Aorta (tissue), 5 donors: Measurements from ENCODE around the gene GPR132. TPM values are rescaled to one million over a fixed set of nuclear protein-coding genes. Genes with fewer than 3 reads are reported as not detected.
"Not testable (repeated sequence)": the region's sequence is repeated elsewhere in the genome, so short reads cannot be mapped to it uniquely, and the experiment has no call there.

Source experiments
- ATAC-seq: fragments of 200-7000 bp; cut with Tn5 transposase; one replicate; pipeline ENCODE4 v1.9.1; 2022; ENCODE audit warnings: moderate library complexity; ENCODE audit not compliant: low FRiP score
- DNase-seq, 2 donors: peaks; one replicate each; pipeline ENCODE4 v3.0.0-alpha.2; 2020
- H3K27ac ChIP-seq, 2 donors: one replicate each; pipeline ENCODE4 v1.5.1; 2013; ENCODE audit warnings: low read length in 2 of 2, mild to moderate bottlenecking in 2 of 2, moderate library complexity in 2 of 2, control low read depth in 1 of 2, inconsistent platforms in 1 of 2, low read depth in 1 of 2
- H3K27me3 ChIP-seq, 2 donors: one replicate each; pipeline ENCODE4 v1.6.1; 2013; ENCODE audit warnings: control low read depth in 1 of 2, low read length in 1 of 2, mild to moderate bottlenecking in 1 of 2, moderate library complexity in 1 of 2; ENCODE audit not compliant: insufficient read depth in 2 of 2, control insufficient read depth in 1 of 2
- H3K36me3 ChIP-seq, 2 donors: one replicate each; pipeline ENCODE4 v1.6.1; 2013; ENCODE audit warnings: control low read depth in 1 of 2, low read length in 1 of 2, mild to moderate bottlenecking in 1 of 2; ENCODE audit not compliant: insufficient read depth in 2 of 2, control insufficient read depth in 1 of 2
- H3K4me1 ChIP-seq, 2 donors: one replicate each; pipeline ENCODE4 v1.6.1; 2013; ENCODE audit warnings: low read length in 2 of 2, control low read depth in 1 of 2, mild to moderate bottlenecking in 1 of 2, moderate library complexity in 1 of 2; ENCODE audit not compliant: insufficient read depth in 2 of 2, control insufficient read depth in 1 of 2
- H3K4me3 ChIP-seq, 2 donors: one replicate each; pipeline ENCODE4 v1.5.1; 2013; ENCODE audit warnings: low read length in 2 of 2, control low read depth in 1 of 2, mild to moderate bottlenecking in 1 of 2
- H3K9me3 ChIP-seq: one replicate; pipeline ENCODE4 v1.6.1; 2013; ENCODE audit warnings: mild to moderate bottlenecking, low read length; ENCODE audit not compliant: control insufficient read depth
- WGBS, 2 donors: extraction: QIAGEN DNeasy Blood & Tissue Kit; methylation state at CpG; one replicate each; pipeline ENCODE4 v1.1.7; 2013; 5-methylcytosine and 5-hydroxymethylcytosine counted together
- intact Hi-C, 2 donors: fragments of 100-400 bp; cut with DNase I; formaldehyde crosslinking; loops; one replicate each; pipeline versions ENCODE4 v1.14.2 to v1.15.0; 2022
- polyA plus RNA-seq, 2 donors: library from polyadenylated mRNA; stranded (reverse); fragments of 200-250 nt; gene quantifications; one replicate each; pipeline ENCODE4 v1.2.3, GENCODE V29; 2013
- total RNA-seq, 2 donors: library from RNA; stranded (reverse); fragmentation: NEBNext Ultra II Directional; extraction: Animal tissue kit (Norgen Biotek cat#: 25700); gene quantifications; one replicate each; pipeline ENCODE4 v1.2.1, GENCODE V29; 2021
- donor health status: healthy with polysubstance abuse.
- donor health status: Bipolar disorder and iron deficiency.
- donor health status: DM: no; HTN: no; CAD: no.
- donor health status: DM: no; HTN: no; CAD: no.
- donor health status: DM: yes; HTN: yes; CAD: no.

Gene GPR132
- total and polyA plus RNA-seq, 4 donors = 1.0 to 5.0 (median 2.9) TPM; not detected in 1

DNA sequence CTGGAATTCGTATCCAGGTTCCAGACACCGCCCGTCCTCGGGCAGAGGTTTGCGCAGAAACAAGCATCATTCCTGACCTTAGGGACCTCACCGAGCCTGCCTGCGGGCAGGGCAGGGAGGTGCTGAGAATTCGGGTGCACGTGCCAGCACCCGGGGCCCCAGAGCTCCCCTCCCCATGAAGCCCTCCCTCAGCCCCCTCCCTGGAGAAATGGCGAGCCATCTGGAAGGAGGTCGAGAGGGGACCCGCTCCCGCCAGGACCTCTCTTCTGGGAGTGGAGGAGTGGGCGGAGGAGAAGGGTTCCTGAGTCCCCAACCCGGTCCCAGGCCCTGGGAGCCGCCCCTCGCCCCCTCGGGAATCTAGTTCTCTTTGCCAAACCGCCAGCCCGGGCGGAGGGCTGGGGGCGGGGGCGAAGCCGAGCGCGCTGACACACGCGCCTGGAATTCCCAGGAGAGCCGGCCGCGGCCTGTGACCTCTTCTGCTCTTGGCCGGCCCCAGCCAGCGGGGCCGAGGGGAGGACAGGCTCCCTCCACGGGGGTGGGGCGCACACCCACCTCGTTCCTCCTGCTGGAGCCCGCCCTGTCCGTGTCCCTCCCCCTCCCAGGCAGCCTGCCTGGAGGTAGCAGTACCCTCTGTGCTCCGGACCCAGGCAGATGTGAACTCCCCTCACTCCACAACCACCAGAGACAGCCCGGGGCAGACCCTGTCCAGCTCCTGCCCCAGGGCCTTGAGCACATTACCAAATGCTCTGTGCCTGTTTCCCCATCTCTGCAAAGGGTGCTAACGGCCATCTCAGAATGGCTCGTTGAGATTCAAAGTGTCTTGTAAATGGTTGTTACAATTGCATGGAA lies 23.0 kb upstream of the GPR132 start:
- no peaks in the 10 kb centered on the region for H3K4me1 ChIP-seq
- DNase-seq (peak; percentile 72 to 91), ATAC-seq (peak; percentile 37)
- H3K27me3 ChIP-seq = no peaks in the 10 kb centered on the region
- H3K4me3 ChIP-seq = no peak overlapping the region
- H3K36me3 ChIP-seq = no peaks in the 10 kb centered on the region
- peak overlapping the region in 1 of 2 donors; percentile 38 for H3K27ac ChIP-seq
- H3K9me3 ChIP-seq = no peaks in the 10 kb centered on the region
- 4 to 6% methylated on average over 34 to 44 of the region's 44 CpGs for WGBS, 2 donors
- intact Hi-C loops = no loop called here

DNA sequence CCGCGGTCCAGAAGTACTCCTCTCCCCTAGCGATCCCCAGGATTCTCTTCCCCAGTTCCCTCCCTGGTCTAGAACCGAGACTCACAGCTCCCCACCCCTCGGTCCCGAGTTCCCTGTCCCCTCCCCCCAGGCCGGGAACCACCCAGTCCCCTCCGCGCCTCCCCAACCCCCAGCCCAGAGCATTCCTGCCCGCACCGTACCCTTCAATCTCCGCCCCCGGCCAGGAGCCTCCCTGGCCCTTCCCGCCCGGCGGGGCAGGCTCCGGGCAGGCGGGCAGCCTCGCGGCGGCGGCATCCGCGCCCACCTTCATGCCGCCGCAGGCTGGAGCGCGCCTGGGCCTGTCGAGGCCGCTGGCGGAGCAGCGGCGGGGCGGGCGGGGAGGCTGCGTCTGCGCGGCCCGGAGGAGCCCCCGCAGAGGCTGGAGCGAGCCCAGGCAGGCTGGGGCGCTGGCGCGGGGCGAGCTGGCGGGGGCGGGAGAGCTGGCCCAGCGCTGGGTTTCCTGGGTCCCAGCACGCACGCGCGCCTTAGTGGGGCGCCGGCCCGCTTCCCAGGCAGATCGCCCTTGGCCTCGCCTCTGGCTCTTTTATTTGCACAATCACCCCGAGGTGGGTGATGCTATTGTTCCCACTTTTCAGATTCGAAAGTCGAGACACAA lies 22.2 kb upstream of the GPR132 start:
- WGBS, 2 donors = 1% methylated on average over 51 to 60 of the region's 60 CpGs
- DNase-seq (peak; percentile 67 to 84), ATAC-seq (peak; percentile 8)
- intact Hi-C loops = no loop called here
- Histone ChIP-seq H3K9me3 (no peaks in the 10 kb centered on the region), H3K4me3 (peak overlapping the region; percentile 16 to 56), H3K4me1 (no peaks in the 10 kb centered on the region), H3K27ac (peak overlapping the region in 1 of 2 donors; percentile 20), H3K36me3 (no peaks in the 10 kb centered on the region), H3K27me3 (no peaks in the 10 kb centered on the region)

DNA sequence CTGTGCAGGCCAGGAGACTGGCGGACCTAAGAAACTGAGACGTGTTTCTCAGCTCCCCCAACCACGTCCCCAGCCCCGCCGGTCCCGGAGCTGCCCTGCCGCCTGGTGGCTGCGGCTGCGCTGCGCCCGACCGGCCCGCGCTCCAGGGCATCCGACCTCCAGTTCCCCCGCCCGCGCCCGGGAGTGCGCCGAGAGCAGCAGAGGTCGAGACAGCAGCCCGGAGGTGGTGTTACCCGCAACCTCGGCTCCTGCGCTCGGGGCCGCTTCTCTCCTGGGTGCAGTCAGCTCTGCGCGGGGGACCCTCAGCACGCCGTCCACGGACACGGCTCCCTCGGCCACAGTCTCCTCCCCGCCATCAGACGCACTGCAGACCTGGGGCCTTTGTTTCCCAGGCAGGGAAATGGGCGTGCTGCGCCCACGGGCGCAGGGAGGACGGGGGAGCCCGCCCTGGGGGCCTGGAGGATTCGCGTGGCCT lies 21.6 kb upstream of the GPR132 start:
- Histone ChIP-seq H3K36me3 (no peaks in the 10 kb centered on the region), H3K9me3 (no peaks in the 10 kb centered on the region), H3K4me3 (peak overlapping the region in 1 of 2 donors; percentile 56), H3K27ac (peak overlapping the region in 1 of 2 donors; percentile 16), H3K4me1 (no peaks in the 10 kb centered on the region), H3K27me3 (no peaks in the 10 kb centered on the region)
- intact Hi-C loops = no loop called here
- peak; percentile 86 to 93 for DNase-seq
- ATAC-seq = peak; percentile 66
- WGBS, 2 donors = 0 to 1% methylated on average over 34 to 45 of the region's 45 CpGs

DNA sequence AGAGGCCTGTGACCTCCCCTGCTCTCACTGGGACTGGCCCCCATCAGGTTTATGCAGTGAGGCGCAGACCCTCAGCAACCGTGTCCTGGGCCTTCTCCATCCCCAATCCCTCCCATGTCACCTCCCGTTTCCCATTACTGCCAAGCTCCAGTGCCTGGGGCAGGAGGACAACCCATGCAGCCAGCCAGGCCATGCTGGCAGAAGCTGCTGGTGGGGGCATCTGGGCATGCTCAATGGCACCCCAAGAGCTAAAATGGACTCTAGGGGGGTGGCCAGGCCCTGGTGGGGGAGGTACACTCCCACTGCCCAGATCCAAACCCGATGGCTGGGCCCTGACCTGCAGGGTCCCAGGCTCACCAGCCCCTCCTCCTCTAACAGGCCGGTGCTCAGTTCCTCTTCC lies 20.5 kb upstream of the GPR132 start:
- intact Hi-C loops = no loop called here
- Histone ChIP-seq H3K27ac (no peak overlapping the region), H3K4me3 (no peak overlapping the region), H3K27me3 (no peaks in the 10 kb centered on the region), H3K36me3 (no peaks in the 10 kb centered on the region), H3K9me3 (no peaks in the 10 kb centered on the region), H3K4me1 (no peaks in the 10 kb centered on the region)
- no peak for ATAC-seq
- 71 to 73% methylated on average over 5 of the region's 5 CpGs for WGBS, 2 donors
- DNase-seq = peak in 1 of 2 donors; percentile 51

DNA sequence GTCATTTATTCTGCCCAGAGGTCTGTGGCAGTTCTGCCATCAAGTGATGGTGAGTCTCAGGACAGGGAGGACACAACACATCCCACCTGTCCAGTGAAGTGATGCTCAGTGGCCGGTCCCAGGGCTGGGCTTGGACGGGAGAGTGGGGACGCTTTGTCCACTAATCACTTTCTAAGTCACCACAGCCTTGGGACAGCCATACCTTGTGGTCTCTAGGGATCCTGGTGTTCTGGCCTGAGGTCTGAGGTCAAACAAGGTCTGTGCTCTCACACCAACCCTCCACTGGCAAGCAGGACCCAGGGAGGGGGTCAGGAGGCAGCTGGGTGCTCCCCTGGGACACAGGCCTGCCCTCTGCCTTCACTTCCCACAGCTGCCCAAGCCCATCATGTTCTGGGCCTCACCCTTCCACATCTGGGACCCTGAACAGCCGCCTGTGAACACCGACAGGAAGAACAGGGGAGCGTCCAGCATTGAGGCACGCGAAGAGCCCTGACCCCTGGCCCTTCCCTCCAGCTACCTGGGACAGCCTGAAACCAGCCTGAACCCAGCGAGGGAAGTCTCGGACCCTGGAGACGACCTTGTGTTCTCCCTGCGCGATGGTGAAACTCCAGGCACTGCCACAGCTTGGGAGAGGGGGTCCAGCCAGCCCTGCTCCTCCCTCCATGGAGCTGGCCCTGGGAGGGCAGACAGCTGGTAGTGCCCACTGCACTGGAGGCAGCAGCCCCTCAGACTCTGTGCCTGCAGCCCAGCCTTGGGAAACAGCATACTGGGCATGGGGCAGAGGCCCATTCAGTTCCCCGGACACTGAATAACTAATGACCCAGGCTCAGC lies 19.7 kb upstream of the GPR132 start:
- peak in 1 of 2 donors; percentile 64 for DNase-seq
- no peak for ATAC-seq
- Histone ChIP-seq H3K27me3 (no peaks in the 10 kb centered on the region), H3K27ac (no peak overlapping the region), H3K9me3 (no peaks in the 10 kb centered on the region), H3K4me3 (no peak overlapping the region), H3K4me1 (no peaks in the 10 kb centered on the region), H3K36me3 (no peaks in the 10 kb centered on the region)
- intact Hi-C loops = no loop called here
- 80 to 84% methylated on average over 14 of the region's 14 CpGs for WGBS, 2 donors

DNA sequence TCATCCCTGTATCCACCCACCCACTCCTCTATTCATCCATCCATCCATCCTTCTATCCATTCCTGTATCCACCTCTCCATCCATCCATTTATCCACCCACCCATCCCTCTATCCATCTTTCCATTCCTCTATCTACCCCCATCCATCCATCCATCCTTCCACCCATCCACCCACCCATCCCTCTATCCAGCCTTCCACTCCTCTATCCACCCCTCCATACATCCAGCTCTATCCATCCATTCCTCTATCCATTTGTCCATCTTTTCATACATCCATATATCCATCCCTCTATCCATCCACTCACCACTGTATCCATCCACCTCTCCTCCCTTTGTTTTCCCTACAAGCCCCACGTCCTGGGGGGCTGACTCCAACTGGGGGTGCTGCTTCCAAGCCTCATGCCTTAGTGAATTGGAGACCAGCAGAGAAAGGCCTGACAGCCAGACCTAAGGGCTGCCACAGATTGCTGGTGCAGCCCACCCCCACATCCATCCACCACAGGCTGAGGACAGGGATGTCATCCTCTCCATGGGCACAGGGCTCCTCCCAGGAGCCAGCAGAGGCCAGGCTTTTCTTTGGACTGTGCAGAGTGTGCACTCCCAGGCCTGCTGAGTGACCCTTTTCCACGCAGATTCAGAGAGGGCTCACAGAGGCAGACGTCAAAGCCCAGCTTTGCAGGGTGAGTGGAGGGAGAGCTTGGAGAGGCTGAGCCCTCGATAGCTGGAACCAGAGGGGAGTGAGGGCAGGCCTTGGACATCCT lies 18.9 kb upstream of the GPR132 start:
- H3K36me3 ChIP-seq = no peaks in the 10 kb centered on the region
- no peak overlapping the region for H3K4me3 ChIP-seq
- H3K27me3 ChIP-seq = no peaks in the 10 kb centered on the region
- DNase-seq (peak in 1 of 2 donors; percentile 54), ATAC-seq (no peak)
- H3K4me1 ChIP-seq = no peaks in the 10 kb centered on the region
- no peak overlapping the region for H3K27ac ChIP-seq
- no peaks in the 10 kb centered on the region for H3K9me3 ChIP-seq
- 66 to 70% methylated on average over 4 of the region's 4 CpGs for WGBS, 2 donors
- intact Hi-C loops = no loop called here

DNA sequence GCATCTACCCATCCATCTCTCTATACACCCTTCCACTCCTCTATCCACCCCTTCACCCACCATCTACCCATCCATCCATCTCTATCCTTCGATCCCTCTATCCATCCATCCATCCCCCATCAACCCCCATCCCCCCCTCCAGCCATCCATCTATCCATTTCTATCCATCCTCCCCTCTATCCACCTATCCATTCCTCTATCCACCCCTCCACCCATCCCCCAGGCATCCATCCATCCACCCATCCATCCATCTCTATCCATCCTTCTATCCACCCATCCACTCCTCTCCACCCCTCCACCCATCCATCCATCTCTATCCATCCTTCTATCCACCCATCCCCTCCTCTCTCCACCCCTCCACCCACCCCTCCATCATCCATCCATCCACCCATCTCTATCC lies 17.5 kb upstream of the GPR132 start:
- Histone ChIP-seq H3K4me3 (no peak overlapping the region), H3K9me3 (no peaks in the 10 kb centered on the region), H3K27me3 (no peaks in the 10 kb centered on the region), H3K4me1 (no peaks in the 10 kb centered on the region), H3K36me3 (no peaks in the 10 kb centered on the region), H3K27ac (no peak overlapping the region)
- intact Hi-C loops = no loop called here
- WGBS, 2 donors = 86 to 91% methylated on average over 1 of the region's 1 CpG
- no peak for ATAC-seq
- no peak for DNase-seq

DNA sequence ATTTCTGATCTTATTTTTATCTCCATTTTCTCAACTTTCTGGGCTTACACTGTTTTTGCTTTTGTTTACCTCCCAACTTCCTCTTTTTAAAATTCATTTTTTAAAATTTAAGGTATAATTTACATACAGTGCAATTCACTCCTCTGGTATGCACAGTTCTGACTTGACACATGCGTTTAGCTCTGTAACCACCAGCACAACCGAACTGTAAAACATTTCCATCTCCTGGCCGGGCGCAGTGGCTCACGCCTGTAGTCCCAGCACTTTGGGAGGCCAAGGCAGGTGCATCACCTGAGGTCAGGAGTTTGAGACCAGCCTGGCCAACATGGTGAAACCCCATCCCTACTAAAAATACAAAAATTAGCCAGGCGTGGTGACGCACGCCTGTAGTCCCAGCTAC lies 16.2 kb upstream of the GPR132 start:
- H3K27ac ChIP-seq, H3K9me3 ChIP-seq, H3K36me3 ChIP-seq, intact Hi-C loops, ATAC-seq, H3K27me3 ChIP-seq, H3K4me1 ChIP-seq, H3K4me3 ChIP-seq: not testable (repeated sequence)
- peak in 1 of 2 donors; percentile 28 for DNase-seq
- 72 to 73% methylated on average over 8 of the region's 8 CpGs for WGBS, 2 donors
